Brain microvascular endothelial cell (primary cell): ENCODE data around the gene KRT8.
"Not testable (repeated sequence)": the region's sequence is repeated elsewhere in the genome, so short reads cannot be mapped to it uniquely, and the experiment has no call there.

Experiments
- DNase-seq: peaks from one replicate; pipeline ENCODE4 v3.0.0-alpha.2; 2020
- H3K27ac ChIP-seq: fragments of 250-450 bp; sonication (Bioruptor Pico); 2 replicates; pipeline ENCODE4 v1.5.1; 2020; ENCODE audit warnings: mild to moderate bottlenecking, moderate library complexity
- H3K27me3 ChIP-seq: fragments of 250-450 bp; sonication (Bioruptor Pico); replicated peaks from 2 replicates; pipeline ENCODE4 v1.5.1; 2020; ENCODE audit warnings: mild to moderate bottlenecking
- H3K36me3 ChIP-seq: fragments of 250-450 bp; sonication (Bioruptor Pico); replicated peaks from 2 replicates; pipeline ENCODE4 v1.5.1; 2020; ENCODE audit warnings: mild to moderate bottlenecking
- H3K4me3 ChIP-seq: 2 replicates; pipeline ENCODE4 v1.5.1; 2011; ENCODE audit warnings: low read depth, mild to moderate bottlenecking, control low read depth, low read length, moderate library complexity
- in situ Hi-C: cut with HindIII; loops from 2 replicates; pipeline ENCODE4 v1.10.0; 2017; ENCODE audit warnings: low sequenced_read_pairs, low pct_ligation_motif_present
- TF ChIP-seq, protein P1 (sequence below): IDR thresholded peaks from 2 replicates; pipeline ENCODE4 v1.5.1; 2011; ENCODE audit warnings: low read depth, mild to moderate bottlenecking, moderate library complexity, low read length, control low read depth, inconsistent platforms; ENCODE audit errors: missing control alignments

KRT8 gene

GRCh38 chr12:52904509-52905300 is at the start of gene KRT8:
TSS of gene KRT8 (minus strand) at chr12:52905076. CDS start at chr12:52904981, 95 bp downstream.
- H3K36me3 ChIP-seq, H3K27me3 ChIP-seq, H3K27ac ChIP-seq, DNase-seq, in situ Hi-C loops: not testable (repeated sequence)
- TF ChIP-seq, protein P1, sequence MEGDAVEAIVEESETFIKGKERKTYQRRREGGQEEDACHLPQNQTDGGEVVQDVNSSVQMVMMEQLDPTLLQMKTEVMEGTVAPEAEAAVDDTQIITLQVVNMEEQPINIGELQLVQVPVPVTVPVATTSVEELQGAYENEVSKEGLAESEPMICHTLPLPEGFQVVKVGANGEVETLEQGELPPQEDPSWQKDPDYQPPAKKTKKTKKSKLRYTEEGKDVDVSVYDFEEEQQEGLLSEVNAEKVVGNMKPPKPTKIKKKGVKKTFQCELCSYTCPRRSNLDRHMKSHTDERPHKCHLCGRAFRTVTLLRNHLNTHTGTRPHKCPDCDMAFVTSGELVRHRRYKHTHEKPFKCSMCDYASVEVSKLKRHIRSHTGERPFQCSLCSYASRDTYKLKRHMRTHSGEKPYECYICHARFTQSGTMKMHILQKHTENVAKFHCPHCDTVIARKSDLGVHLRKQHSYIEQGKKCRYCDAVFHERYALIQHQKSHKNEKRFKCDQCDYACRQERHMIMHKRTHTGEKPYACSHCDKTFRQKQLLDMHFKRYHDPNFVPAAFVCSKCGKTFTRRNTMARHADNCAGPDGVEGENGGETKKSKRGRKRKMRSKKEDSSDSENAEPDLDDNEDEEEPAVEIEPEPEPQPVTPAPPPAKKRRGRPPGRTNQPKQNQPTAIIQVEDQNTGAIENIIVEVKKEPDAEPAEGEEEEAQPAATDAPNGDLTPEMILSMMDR: peak; percentile 17
- peak within 1 kb of the TSS; percentile 49 for H3K4me3 ChIP-seq

DNA sequence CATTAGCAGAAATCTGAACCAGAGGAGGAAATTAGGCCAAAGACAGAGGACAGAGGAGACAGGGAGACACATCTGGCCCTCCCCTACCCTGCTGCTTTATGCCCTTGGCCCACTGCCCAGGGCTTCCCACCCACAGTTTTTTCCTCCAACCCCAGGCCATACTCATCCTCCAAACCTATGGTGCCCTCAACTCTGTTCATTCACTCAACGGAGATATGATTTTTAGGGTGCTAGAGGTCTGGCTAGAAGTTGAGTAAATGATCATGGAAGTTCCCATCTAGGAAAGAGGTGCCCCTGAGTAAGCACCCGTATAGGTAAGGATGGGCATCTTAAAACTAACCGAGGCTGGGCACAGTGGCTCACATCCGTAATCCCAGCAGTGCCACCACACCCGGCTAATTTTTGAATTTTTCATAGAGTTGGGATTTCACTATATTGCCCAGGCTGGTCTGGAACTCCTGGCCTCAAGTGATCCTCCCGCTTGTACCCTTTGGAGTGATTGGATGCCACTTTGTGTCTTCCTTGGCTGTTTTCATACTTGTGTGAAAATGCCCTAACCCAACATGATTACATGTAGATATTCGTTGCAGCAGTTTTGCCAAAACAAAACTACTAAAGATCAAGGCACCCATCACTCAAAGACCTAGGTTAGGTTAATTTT is 48.4 kb upstream of the KRT8 start:
- Histone ChIP-seq H3K36me3 (peaks cover 32% of the 10 kb centered on the region), H3K4me3 (no peak overlapping the region), H3K27ac (no peak overlapping the region), H3K27me3 (no peaks in the 10 kb centered on the region)
- TF ChIP-seq, protein P1: no peak
- in situ Hi-C loops: no loop called here
- no peak for DNase-seq

- in situ Hi-C loops: no loop called here
- TF ChIP-seq, protein P1: peak; percentile 11
- no peaks in the 10 kb centered on the region for H3K27me3 ChIP-seq
- H3K36me3 ChIP-seq: peaks cover 32% of the 10 kb centered on the region
- DNase-seq: no peak
- H3K4me3 ChIP-seq: no peak overlapping the region
- H3K27ac ChIP-seq: no peak overlapping the region
Observed at GRCh38 chr12:52952076-52952801, 47.4 kb upstream of the KRT8 start.

- no peak for DNase-seq
- Histone ChIP-seq H3K36me3 (peaks cover 32% of the 10 kb centered on the region), H3K4me3 (no peak overlapping the region), H3K27me3 (no peaks in the 10 kb centered on the region), H3K27ac (no peak overlapping the region)
- in situ Hi-C loops: no loop called here
- TF ChIP-seq, protein P1: no peak
Observed at GRCh38 chr12:52951640-52952039, 46.8 kb upstream of the KRT8 start.

- Histone ChIP-seq H3K4me3 (peak overlapping the region; percentile 89), H3K27me3 (no peaks in the 10 kb centered on the region), H3K36me3 (peaks cover 32% of the 10 kb centered on the region), H3K27ac (no peak overlapping the region)
- no peak for DNase-seq
- in situ Hi-C loops: no loop called here
- TF ChIP-seq, protein P1: no peak
Observed at GRCh38 chr12:52951126-52951525, 46.2 kb upstream of the KRT8 start.
